ENCODE data around the gene INAFM2.

- TF ChIP-seq CTCF (conservative IDR thresholded peaks at IDR 0.05 in 1 of 2, IDR thresholded peaks at IDR 0.05 in 1 of 2; ENCODE audit: extremely low read depth in 1 of 2, insufficient read depth in 1 of 2, low read depth in 1 of 2, low read length in 2 of 2) (no peak), EZH2 (IDR thresholded peaks at IDR 0.05; ENCODE audit: borderline replicate concordance, low read length) (no peak)
These were observed 37.9 kb upstream of the INAFM2 start for GRCh38 chr15:40285554-40286011.

All from mammary epithelial cell (primary cell).